GM08714 (cell line): ENCODE measurements around the gene ATP6V0D1.
"Not testable (repeated sequence)": the region's sequence is repeated elsewhere in the genome, so short reads cannot be mapped to it uniquely, and the experiment has no call there.

ENCODE experiments used
- H3K4me3 ChIP-seq: fragments of 200-500 bp; sonication (Bioruptor generic); 2 replicates; pipeline ENCODE4 v1.5.1; 2014; ENCODE audit warnings: mild to moderate bottlenecking, low read length, inconsistent platforms
- ZNF274 ChIP-seq: IDR thresholded peaks from 2 replicates; pipeline ENCODE4 v1.6.1; 2012; ENCODE audit warnings: mild to moderate bottlenecking, low read depth, low read length

The ATP6V0D1 gene

DNA sequence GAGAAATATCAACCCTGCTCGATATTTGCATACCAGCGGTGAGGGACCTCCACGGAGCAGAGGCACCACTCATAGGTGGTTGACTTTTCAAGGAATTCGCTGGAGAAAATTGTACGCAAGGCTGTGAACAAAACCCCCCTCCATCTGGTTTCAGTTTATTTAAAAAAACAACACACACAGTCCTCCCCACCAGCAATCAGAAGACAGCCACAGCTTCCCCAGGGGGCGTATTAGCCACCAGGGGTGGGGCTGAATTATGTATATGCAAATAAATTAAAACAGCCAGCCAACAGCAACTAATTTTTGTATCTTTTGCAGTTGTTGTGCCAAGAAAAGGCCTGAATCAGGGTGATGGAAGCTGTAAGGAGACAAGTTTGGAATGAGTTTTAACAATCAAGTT is 55.9 kb downstream of the ATP6V0D1 start:
- TF ChIP-seq ZNF274: no peak
- H3K4me3 ChIP-seq: no peak overlapping the region

GRCh38 chr16:67424261-67424615 is 56.7 kb downstream of the ATP6V0D1 start:
- no peak for TF ChIP-seq ZNF274

GRCh38 chr16:67423611-67424260 is 57.2 kb downstream of the ATP6V0D1 start:
- TF ChIP-seq ZNF274: no peak
- H3K4me3 ChIP-seq: no peak overlapping the region

More at GRCh38 chr16:67424261-67424615, 56.7 kb downstream of the ATP6V0D1 start:
- H3K4me3 ChIP-seq: no peak overlapping the region

- TF ChIP-seq ZNF274: no peak
- no peak overlapping the region for H3K4me3 ChIP-seq
These were observed 57.9 kb downstream of the ATP6V0D1 start for GRCh38 chr16:67423015-67423414.

DNA sequence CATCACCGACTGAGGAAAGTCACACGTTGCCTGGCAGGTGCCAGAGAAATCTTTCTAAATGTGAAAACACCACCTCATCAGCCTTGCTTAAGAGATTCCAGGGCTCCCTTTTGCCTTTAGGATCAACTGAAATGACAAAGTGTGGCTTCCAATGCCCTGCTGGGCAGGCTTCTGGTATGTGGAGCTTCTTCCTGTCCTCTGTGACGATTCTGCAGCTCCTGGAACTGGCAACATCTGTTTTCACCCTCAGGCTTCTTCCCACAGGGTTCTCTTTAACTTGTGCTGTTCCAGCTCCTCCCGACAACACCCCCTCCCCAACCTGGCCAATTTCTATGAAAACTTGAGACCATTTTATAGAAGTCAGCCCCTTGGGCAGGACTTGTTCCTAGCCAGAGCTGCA is 59.9 kb downstream of the ATP6V0D1 start:
- no peak for TF ChIP-seq ZNF274
- H3K4me3 ChIP-seq: no peak overlapping the region

GRCh38 chr16:67419931-67420330 is 61.0 kb downstream of the ATP6V0D1 start:
- no peak overlapping the region for H3K4me3 ChIP-seq
- TF ChIP-seq ZNF274: no peak

DNA sequence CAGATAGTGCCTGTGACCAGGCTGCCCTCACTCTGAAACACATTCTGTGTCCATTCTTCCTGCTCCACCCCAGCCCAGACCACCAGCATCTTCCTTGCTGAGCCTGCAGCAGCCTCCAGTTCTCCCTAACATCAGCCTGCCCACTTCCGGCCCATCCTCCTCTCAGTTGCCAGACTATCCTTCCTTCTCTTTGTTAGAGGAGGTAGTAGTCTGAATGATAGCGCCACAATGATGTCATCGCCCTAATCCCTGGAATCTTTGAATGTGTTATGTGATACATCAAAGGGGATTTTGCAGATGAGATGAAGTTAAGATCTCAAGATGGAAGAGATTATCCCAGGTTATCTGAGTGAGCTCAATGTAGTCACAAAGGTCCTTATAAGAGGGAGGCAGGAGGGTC is 61.5 kb downstream of the ATP6V0D1 start:
- no peak for TF ChIP-seq ZNF274
- H3K4me3 ChIP-seq: no peak overlapping the region

- TF ChIP-seq ZNF274: no peak
- H3K4me3 ChIP-seq: no peak overlapping the region
These were observed 63.5 kb downstream of the ATP6V0D1 start for GRCh38 chr16:67417333-67418061.

- H3K4me3 ChIP-seq: peak within 1 kb of the TSS; percentile 44; the same call in 1 of the 2 replicates
- no peak for TF ChIP-seq ZNF274
These were observed 64.8 kb downstream of the ATP6V0D1 start, which contains the start of gene ZDHHC1 for GRCh38 chr16:67415872-67416793. TSS of gene ZDHHC1 (minus strand) at chr16:67416477. CDS start at chr16:67407775, 8,702 bp downstream.

DNA sequence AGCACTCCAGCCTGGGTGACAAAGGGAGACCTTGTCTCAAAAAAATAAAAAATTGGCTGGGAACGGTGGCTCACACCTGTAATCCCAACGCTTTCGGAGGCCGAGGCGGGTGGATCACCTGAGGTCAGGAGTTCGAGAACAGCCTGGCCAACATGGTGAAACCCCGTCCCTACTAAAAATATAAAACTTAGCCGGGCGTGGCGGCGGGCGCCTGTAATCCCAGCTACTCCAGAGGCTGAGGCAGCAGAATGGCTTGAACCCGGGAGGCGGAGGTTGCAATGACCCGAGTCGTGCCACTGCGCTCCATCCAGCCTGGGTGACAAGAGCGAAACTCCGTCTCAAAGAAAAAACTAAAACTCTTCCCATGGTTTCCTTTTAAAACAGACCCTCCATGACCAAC is 65.5 kb downstream of the ATP6V0D1 start:
- H3K4me3 ChIP-seq: not testable (repeated sequence)

DNA sequence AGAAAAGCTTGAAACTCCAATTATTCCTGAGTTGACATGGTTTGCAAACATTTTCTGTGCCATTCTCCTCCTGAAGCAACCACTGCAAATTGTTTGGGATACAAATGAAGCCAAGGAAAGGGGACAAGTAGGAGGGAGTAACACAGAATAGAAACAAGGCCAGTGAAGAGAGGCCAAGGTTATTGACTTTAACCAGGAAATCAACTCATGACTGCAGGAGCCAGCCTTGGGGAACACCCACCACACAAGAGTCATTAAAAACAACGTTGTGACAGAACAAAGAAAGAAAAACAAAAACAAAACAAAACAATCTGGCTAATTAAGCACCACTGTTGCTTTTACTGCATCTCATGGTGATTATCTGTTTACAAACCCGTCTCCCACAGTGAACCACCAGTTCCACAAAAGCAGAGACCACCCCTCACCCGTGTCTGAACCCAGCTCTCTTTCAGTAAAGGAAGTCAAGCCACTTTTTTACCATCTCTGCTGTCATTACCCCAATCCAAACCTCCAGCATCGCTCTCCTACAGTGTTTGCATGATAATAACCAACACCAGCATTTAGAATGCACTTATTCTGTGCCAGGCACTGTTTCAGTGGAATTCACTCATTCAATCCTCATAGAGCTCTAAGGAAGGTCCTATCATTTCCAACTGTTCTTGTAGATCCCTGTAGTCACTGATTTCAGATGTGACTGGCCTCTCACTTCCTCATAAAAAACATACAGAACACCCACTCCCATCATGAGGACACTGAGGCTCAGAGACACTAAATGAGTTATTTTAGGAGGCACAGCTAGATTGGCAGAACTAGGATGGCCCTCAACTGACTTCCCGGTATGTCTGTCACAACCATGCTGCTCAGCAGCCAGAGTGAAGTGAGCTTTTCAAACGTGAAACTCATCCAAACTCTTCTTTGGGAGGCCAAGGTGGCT is 66.7 kb downstream of the ATP6V0D1 start:
- no peak overlapping the region for H3K4me3 ChIP-seq
- no peak for TF ChIP-seq ZNF274

DNA sequence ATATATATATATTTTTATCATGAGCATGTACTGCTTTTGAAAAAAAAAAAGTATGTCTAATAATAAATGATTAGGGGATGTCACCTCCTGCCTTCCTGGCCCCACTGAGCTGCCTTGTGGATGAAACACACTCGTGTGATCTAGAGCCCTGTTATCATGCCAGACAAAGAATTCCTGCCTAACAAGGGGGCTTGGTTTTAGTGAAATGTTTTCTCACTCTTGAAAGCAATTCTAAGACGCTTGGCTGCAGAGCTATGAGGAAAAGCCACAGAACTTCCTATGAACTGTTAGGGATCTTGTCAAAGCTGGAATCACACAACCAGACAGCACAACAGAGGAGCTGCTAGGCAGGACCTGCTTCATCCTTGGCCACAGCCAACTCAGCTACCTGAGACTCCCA is 68.7 kb downstream of the ATP6V0D1 start:
- no peak for TF ChIP-seq ZNF274

DNA sequence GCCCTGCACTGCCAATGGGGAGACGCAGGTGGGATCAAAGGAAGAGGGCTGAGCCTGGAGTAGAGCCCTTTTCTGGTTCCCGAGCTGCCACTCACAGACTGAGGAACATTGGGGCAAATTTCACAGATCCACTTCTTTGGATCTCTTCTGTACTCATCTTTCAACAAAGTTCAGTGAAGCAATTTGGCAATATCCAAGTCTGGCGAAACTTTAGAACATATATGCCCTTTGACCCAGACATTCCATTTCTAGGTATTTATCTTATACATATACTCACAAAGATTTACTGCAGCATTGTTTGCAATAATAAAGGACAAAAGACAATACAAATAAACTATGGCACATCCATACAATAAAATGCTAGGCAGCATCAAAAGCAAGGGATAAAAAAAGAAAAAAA is 69.6 kb downstream of the ATP6V0D1 start:
- TF ChIP-seq ZNF274: no peak
- no peak overlapping the region for H3K4me3 ChIP-seq

More for the DNA sequence above, 68.7 kb downstream of the ATP6V0D1 start:
- no peak overlapping the region for H3K4me3 ChIP-seq
